Adrenal gland (tissue), 5 donors: ENCODE results near the gene PFDN6.

Experiments used
- POLR2A ChIP-seq, 2 donors: fragments of 450-650 bp; IDR thresholded peaks; one replicate each; pipeline ENCODE4 v1.6.1; 2017; ENCODE audit warnings: antibody characterized with exemption in 2 of 2, mild to moderate bottlenecking in 2 of 2, moderate library complexity in 1 of 2
- TF ChIP-seq, protein P1 (sequence below), 6 experiments: fragments of 450-650 bp in 4 of 6; fragments of 200-600 bp in 2 of 6; sonication (generic) in 1 of 6; IDR thresholded peaks; 1 replicate in 5 of 6; 2 replicates in 1 of 6; pipeline versions ENCODE4 v1.5.1 to v1.8.0; 2016 to 2021; ENCODE audit warnings: antibody characterized with exemption in 6 of 6, mild to moderate bottlenecking in 2 of 6, moderate library complexity in 1 of 6
- donor health status: DM: no; HTN: no; CAD: no.

DNA sequence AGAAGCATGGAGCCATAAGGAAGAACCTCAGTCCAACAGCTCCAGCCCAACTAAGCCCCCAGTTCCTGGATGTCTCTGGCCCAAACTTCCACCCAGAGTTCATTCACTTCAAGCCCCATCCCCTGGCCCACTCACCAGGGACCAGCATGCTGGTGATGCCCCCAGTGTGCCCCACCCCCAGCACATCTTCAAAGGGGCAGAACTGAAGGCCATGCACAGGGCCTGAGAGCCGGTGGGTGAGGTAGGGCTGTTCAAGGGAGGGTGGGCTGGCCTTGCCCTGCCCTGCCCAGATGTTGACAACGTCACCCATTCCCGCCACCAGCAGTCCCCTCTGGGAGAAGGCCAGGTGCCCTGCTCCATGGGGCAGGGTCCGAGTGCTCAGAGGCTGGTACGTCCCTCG is 8.9 kb upstream of the PFDN6 start:
- TF ChIP-seq, protein P1, sequence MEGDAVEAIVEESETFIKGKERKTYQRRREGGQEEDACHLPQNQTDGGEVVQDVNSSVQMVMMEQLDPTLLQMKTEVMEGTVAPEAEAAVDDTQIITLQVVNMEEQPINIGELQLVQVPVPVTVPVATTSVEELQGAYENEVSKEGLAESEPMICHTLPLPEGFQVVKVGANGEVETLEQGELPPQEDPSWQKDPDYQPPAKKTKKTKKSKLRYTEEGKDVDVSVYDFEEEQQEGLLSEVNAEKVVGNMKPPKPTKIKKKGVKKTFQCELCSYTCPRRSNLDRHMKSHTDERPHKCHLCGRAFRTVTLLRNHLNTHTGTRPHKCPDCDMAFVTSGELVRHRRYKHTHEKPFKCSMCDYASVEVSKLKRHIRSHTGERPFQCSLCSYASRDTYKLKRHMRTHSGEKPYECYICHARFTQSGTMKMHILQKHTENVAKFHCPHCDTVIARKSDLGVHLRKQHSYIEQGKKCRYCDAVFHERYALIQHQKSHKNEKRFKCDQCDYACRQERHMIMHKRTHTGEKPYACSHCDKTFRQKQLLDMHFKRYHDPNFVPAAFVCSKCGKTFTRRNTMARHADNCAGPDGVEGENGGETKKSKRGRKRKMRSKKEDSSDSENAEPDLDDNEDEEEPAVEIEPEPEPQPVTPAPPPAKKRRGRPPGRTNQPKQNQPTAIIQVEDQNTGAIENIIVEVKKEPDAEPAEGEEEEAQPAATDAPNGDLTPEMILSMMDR (IDR thresholded peaks at IDR 0.05): no peak
- no peak for TF ChIP-seq POLR2A (IDR thresholded peaks at IDR 0.05)
